ENCODE data around the gene GGTLC2. TPM values are rescaled to one million over a fixed set of nuclear protein-coding genes. Genes with fewer than 3 reads are reported as not detected.

Gene GGTLC2
- total and polyA plus RNA-seq, 2 experiments from 2014 or later = 0.37 TPM; not detected in 1

DNA sequence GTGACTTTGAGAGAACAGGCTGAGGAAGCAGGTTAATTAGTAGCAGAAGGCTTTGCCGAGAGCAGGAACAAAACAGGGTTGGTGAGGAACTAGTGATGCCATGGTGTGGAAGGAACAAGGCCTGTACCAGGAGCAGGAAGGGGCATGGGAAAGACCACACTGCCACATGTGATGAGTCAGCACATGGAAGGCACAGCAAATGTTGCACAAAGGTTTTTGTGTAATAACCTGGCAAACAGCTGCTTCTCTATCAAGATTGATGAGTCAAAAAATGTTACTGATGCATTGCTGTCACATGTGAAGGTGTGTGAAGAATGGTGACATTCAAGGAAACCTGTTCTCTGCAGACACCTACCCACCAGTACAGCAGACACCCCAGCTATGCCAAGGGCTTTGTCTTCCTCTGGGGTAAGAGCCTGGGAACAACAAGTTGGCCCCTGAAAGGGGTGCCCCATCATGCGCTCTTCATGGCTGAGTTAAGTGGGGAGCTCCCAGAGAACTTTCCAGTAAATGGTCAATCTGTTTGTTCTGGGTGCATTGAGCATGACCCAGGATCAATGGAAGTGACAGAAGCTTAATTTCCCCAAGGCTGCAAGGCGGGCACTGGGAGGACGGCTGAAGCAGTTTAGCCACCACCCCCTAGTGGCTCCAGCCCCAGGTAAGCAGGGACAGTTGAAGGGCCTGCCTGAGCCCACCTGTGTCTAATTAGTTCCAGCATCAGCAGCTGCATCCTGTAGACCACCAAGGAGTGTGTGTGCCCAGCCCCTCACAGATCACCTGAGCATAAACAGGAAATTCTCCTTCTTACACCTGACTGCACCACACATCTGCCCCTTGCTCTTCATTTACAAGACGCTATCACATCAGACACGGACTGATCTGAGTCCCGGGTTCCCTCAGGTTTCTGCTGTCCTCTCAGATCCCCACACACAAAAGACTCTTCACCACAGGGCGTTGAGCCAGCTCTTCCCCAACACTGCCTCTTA is 47.6 kb downstream of the GGTLC2 start:
- no peak overlapping the region for H3K4me3 ChIP-seq
- no peaks in the 10 kb centered on the region for H3K36me3 ChIP-seq (replicated peaks; ENCODE audit: insufficient read depth, low read depth)
- no peaks in the 10 kb centered on the region for H3K27me3 ChIP-seq
- DNase-seq (ENCODE audit: low spot score) = peak; percentile 54
- no peaks in the 10 kb centered on the region for H4K20me1 ChIP-seq (ENCODE audit: insufficient read depth, poor library complexity, severe bottlenecking)
- no peaks in the 10 kb centered on the region for H3K79me2 ChIP-seq
- peaks cover 22% of the 10 kb centered on the region for H3K4me1 ChIP-seq (ENCODE audit: insufficient read depth)
- 75% methylated on average over 8 of the region's 8 CpGs for WGBS (ENCODE audit: low lambda C conversion rate, missing lambda C conversion rate)
- no peak overlapping the region for H2AFZ ChIP-seq
- no peak overlapping the region for H3K4me2 ChIP-seq
- H3K27ac ChIP-seq = peak overlapping the region; percentile 92
- TF ChIP-seq EZH2phosphoT487 (IDR thresholded peaks at IDR 0.05; ENCODE audit: low read depth, severe bottlenecking, unreplicated experiment) (no peak), EZH2 (IDR thresholded peaks at IDR 0.05; ENCODE audit: borderline replicate concordance) (no peak)
- TF ChIP-seq, protein P1, sequence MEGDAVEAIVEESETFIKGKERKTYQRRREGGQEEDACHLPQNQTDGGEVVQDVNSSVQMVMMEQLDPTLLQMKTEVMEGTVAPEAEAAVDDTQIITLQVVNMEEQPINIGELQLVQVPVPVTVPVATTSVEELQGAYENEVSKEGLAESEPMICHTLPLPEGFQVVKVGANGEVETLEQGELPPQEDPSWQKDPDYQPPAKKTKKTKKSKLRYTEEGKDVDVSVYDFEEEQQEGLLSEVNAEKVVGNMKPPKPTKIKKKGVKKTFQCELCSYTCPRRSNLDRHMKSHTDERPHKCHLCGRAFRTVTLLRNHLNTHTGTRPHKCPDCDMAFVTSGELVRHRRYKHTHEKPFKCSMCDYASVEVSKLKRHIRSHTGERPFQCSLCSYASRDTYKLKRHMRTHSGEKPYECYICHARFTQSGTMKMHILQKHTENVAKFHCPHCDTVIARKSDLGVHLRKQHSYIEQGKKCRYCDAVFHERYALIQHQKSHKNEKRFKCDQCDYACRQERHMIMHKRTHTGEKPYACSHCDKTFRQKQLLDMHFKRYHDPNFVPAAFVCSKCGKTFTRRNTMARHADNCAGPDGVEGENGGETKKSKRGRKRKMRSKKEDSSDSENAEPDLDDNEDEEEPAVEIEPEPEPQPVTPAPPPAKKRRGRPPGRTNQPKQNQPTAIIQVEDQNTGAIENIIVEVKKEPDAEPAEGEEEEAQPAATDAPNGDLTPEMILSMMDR (IDR thresholded peaks at IDR 0.05; ENCODE audit: poor library complexity) = no peak
- H3K9me3 ChIP-seq (ENCODE audit: low read depth) = no peaks in the 10 kb centered on the region
- H3K9me2 ChIP-seq (replicated peaks; ENCODE audit: insufficient read depth) = no peaks in the 10 kb centered on the region

GRCh38 chr22:22692707-22693530 is 48.5 kb downstream of the GGTLC2 start:
- Histone ChIP-seq H3K36me3 (replicated peaks; ENCODE audit: insufficient read depth, low read depth) (no peaks in the 10 kb centered on the region), H2AFZ (no peak overlapping the region), H3K9me2 (replicated peaks; ENCODE audit: insufficient read depth) (no peaks in the 10 kb centered on the region), H3K27me3 (no peaks in the 10 kb centered on the region), H4K20me1 (ENCODE audit: insufficient read depth, poor library complexity, severe bottlenecking) (no peaks in the 10 kb centered on the region), H3K4me1 (ENCODE audit: insufficient read depth) (peaks cover 22% of the 10 kb centered on the region), H3K27ac (peak overlapping the region; percentile 92), H3K79me2 (no peaks in the 10 kb centered on the region), H3K4me3 (no peak overlapping the region), H3K4me2 (peak overlapping the region; percentile 59), H3K9me3 (ENCODE audit: low read depth) (no peaks in the 10 kb centered on the region)
- no peak for TF ChIP-seq EZH2 (IDR thresholded peaks at IDR 0.05; ENCODE audit: borderline replicate concordance)
- TF ChIP-seq, protein P1 (IDR thresholded peaks at IDR 0.05; ENCODE audit: poor library complexity) = peak; percentile 60
- peak; percentile 81 for DNase-seq (ENCODE audit: low spot score)
- WGBS (ENCODE audit: low lambda C conversion rate, missing lambda C conversion rate) = 44% methylated on average over 8 of the region's 8 CpGs

- Histone ChIP-seq H3K9me2 (replicated peaks; ENCODE audit: insufficient read depth) (no peaks in the 10 kb centered on the region), H3K27me3 (no peaks in the 10 kb centered on the region), H3K36me3 (replicated peaks; ENCODE audit: insufficient read depth, low read depth) (no peaks in the 10 kb centered on the region), H3K4me3 (no peak overlapping the region), H3K27ac (peak overlapping the region; percentile 92), H4K20me1 (ENCODE audit: insufficient read depth, poor library complexity, severe bottlenecking) (no peaks in the 10 kb centered on the region), H3K79me2 (no peaks in the 10 kb centered on the region), H2AFZ (no peak overlapping the region), H3K4me2 (no peak overlapping the region), H3K9me3 (ENCODE audit: low read depth) (no peaks in the 10 kb centered on the region), H3K4me1 (ENCODE audit: insufficient read depth) (peaks cover 22% of the 10 kb centered on the region)
- no peak for DNase-seq (ENCODE audit: low spot score)
- 52% methylated on average over 2 of the region's 2 CpGs for WGBS (ENCODE audit: low lambda C conversion rate, missing lambda C conversion rate)
- TF ChIP-seq, protein P1 (IDR thresholded peaks at IDR 0.05; ENCODE audit: poor library complexity) = no peak
- TF ChIP-seq EZH2phosphoT487 (IDR thresholded peaks at IDR 0.05; ENCODE audit: low read depth, severe bottlenecking, unreplicated experiment) (no peak), EZH2 (IDR thresholded peaks at IDR 0.05; ENCODE audit: borderline replicate concordance) (no peak)
Observed at GRCh38 chr22:22693531-22693884, 49.1 kb downstream of the GGTLC2 start.
